Ureter (tissue), 1 donor: ENCODE measurements around the gene SKOR1. TPM values are rescaled to one million over a fixed set of nuclear protein-coding genes. Genes with fewer than 3 reads are reported as not detected.

ENCODE experiments used
- total RNA-seq: library from RNA; stranded (reverse); gene quantifications from one replicate; pipeline ENCODE4 v1.2.4, GENCODE V29; 2023
- donor health status: DM: yes; HTN: yes; CAD: no.

SKOR1 gene
- total RNA-seq, 1 donor from 2014 or later = 0.60 TPM

Other genes with a start within 250 kb of the SKOR1 start
- gene RNU6-1, start 14.5 kb downstream of the SKOR1 start, total RNA-seq = not detected
- 72.5 TPM for gene PIAS1, start 228.8 kb downstream of the SKOR1 start, total RNA-seq